ENCODE measurements around the gene STK38.
A peak's percentile ranks its signal among the peaks of the same experiment; 100 is the strongest.

Gene STK38

DNA sequence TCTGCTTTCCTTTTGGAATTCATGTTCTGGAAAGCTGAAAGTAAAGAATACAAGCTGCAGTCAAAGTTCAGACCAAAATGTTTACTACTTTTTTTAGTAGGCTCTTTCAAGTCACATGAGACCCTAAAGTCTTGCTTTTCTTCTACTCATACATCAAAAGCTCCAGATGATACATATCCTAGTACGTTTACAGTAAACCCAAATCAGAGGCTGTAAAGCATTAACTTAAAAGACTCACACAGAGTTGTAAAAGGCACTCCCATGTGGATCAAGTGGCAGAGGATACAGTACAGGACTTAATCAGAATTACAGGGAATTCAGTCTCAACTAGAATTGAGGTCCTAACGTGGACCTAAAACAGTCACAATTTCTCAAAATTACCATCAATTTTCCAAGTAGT, 40.7 kb downstream of the STK38 start:
- Mint-ChIP-seq H3K27me3 (ENCODE audit: low read depth) (no peaks in the 10 kb centered on the region), H3K27ac (peak overlapping the region in 1 of 3 experiments; percentile 49), H3K9me3 (no peaks in the 10 kb centered on the region), H3K36me3 (ENCODE audit: low read depth) (peaks cover 66% of the 10 kb centered on the region), H3K4me1 (no peaks in the 10 kb centered on the region), H3K4me3 (no peak overlapping the region)
- TF ChIP-seq, protein P1, sequence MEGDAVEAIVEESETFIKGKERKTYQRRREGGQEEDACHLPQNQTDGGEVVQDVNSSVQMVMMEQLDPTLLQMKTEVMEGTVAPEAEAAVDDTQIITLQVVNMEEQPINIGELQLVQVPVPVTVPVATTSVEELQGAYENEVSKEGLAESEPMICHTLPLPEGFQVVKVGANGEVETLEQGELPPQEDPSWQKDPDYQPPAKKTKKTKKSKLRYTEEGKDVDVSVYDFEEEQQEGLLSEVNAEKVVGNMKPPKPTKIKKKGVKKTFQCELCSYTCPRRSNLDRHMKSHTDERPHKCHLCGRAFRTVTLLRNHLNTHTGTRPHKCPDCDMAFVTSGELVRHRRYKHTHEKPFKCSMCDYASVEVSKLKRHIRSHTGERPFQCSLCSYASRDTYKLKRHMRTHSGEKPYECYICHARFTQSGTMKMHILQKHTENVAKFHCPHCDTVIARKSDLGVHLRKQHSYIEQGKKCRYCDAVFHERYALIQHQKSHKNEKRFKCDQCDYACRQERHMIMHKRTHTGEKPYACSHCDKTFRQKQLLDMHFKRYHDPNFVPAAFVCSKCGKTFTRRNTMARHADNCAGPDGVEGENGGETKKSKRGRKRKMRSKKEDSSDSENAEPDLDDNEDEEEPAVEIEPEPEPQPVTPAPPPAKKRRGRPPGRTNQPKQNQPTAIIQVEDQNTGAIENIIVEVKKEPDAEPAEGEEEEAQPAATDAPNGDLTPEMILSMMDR (IDR thresholded peaks at IDR 0.05; ENCODE audit: unreplicated experiment in 3 of 3), result no peak

DNA sequence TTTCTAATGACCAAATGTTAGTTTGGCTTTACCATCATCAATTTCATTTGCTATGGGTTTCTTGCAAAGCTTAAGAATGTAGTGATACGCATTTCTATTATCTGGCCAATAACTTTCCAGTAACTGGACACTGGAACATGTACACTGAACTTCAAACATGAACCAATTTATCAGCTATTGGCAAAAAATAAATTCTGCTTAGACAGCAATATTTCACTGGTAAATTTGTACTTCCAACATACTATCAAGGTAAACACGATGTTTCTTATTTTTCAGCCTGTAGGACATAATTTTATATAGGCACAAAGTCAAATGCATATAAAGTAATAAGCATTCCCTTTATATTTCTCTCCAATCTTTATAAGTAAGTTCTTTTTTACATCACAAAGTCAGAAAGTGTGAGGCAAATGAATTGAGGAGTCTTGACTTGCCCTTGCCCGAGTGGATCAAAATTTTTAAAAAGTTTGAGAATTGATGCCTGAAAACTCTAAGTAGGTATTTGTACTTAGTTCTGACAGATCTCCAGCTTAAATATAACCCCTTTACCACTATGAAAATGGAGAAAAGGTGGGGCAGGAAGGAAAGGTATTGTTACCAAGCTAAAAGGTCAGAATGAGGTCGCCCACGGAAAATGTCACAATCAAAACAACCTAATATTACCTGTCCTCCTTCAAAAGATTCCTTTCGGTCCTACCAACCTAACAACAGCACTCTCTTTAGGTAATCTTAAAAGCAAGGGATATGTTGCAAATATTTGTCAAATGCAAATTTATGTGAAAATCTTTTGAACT, 41.3 kb downstream of the STK38 start:
- no peaks in the 10 kb centered on the region for H3K4me1 Mint-ChIP-seq
- no peaks in the 10 kb centered on the region for H3K27me3 Mint-ChIP-seq (ENCODE audit: low read depth)
- no peak overlapping the region for H3K4me3 Mint-ChIP-seq
- peak overlapping the region in 1 of 3 experiments; percentile 49 for H3K27ac Mint-ChIP-seq
- TF ChIP-seq, protein P1 (IDR thresholded peaks at IDR 0.05; ENCODE audit: unreplicated experiment in 3 of 3), result no peak
- no peaks in the 10 kb centered on the region for H3K9me3 Mint-ChIP-seq
- peaks cover 63% of the 10 kb centered on the region for H3K36me3 Mint-ChIP-seq (ENCODE audit: low read depth)

DNA sequence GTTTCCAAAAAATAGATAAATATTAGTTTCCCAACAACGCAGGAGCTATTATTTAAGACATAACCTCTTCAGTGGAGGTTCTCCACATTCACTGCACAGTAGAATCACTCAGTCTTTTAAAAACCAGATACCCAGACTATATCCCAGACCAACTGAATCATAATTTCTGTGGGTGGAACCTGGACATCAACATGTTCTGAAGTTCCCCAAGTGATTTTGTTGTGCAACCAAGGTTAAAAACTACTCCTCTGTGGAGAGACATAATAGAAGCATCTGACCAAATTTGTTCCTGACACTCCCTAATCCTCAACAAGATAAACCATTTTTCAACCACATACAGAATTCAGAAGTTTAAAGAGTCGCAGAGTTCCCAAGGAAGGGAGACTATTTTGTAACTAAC, 42.3 kb downstream of the STK38 start:
- no peak overlapping the region for H3K4me3 Mint-ChIP-seq
- TF ChIP-seq, protein P1 (IDR thresholded peaks at IDR 0.05; ENCODE audit: unreplicated experiment in 3 of 3), result no peak
- H3K27me3 Mint-ChIP-seq (ENCODE audit: low read depth), result no peaks in the 10 kb centered on the region
- H3K4me1 Mint-ChIP-seq, result no peaks in the 10 kb centered on the region
- H3K9me3 Mint-ChIP-seq, result no peaks in the 10 kb centered on the region
- peak overlapping the region in 1 of 3 experiments; percentile 34 for H3K27ac Mint-ChIP-seq
- H3K36me3 Mint-ChIP-seq (ENCODE audit: low read depth), result peaks cover 54% of the 10 kb centered on the region

DNA sequence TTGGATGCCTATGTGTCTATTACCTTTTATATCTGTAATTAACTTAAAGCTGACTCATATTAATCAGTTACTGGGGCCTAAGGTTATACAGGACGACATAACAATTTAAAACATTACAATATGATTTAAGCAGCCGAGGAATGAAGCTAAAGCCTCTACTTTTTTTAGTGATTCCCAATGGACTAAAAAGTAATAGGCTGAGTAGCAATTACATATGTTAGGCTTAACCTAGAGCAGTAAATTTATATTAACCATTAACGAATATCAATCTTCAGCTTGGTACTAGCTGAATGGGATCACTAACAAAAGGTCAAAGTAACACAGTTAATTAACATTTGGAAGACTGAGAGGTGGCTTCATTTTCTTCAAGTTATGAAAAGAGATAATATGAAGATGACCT, 43.1 kb downstream of the STK38 start:
- TF ChIP-seq, protein P1 (IDR thresholded peaks at IDR 0.05; ENCODE audit: unreplicated experiment in 3 of 3), result no peak
- Mint-ChIP-seq H3K36me3 (ENCODE audit: low read depth) (peaks cover 54% of the 10 kb centered on the region), H3K27me3 (ENCODE audit: low read depth) (no peaks in the 10 kb centered on the region), H3K4me3 (no peak overlapping the region), H3K4me1 (no peaks in the 10 kb centered on the region), H3K9me3 (no peaks in the 10 kb centered on the region), H3K27ac (peak overlapping the region in 2 of 3 experiments; percentile 58 to 72)

DNA sequence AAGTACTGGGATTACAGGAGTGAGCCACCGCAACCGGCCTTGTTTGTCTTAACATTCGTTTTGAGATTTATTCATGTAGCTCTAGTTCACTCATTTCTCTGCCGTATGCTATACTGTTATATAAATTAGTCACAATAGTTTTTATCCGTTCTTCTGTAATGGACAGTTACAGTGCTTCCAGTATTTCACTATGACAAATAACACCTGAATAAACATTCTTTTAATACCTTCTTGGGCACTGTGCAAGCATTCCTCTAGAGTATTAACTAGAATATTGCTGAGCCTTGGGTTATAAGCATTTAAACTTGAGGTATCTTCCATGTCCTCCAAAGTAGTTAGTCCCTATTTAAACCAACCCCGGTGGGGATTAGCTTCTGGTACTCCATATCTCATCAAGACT, 45.6 kb downstream of the STK38 start:
- H3K27me3 Mint-ChIP-seq (ENCODE audit: low read depth), result no peaks in the 10 kb centered on the region
- H3K36me3 Mint-ChIP-seq (ENCODE audit: low read depth), result peaks cover 58% of the 10 kb centered on the region
- H3K9me3 Mint-ChIP-seq, result no peaks in the 10 kb centered on the region
- TF ChIP-seq, protein P1 (IDR thresholded peaks at IDR 0.05; ENCODE audit: unreplicated experiment in 3 of 3), result no peak
- H3K4me3 Mint-ChIP-seq, result no peak overlapping the region
- peak overlapping the region in 2 of 3 experiments; percentile 69 to 82 for H3K27ac Mint-ChIP-seq
- H3K4me1 Mint-ChIP-seq, result no peaks in the 10 kb centered on the region

DNA sequence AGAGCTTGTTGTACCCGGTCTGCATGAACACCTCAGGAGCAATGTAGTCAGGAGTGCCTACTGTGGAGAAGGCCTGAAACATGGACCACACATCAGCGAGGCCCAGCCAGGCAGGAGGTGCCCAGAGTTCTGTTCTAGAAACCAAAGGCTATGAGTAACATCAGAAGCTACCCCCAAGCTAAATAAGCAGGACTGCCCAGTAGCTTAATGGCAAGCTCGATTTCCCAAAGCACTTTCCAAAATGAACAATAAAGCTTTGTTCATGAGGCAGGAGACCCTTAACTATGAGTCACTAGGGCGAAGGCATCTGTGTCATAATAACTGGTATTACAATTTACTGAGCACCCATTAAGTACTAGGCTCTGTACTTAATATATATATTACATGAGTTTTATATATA, 47.4 kb downstream of the STK38 start:
- TF ChIP-seq, protein P1 (IDR thresholded peaks at IDR 0.05; ENCODE audit: unreplicated experiment in 3 of 3), result no peak
- Mint-ChIP-seq H3K4me1 (no peaks in the 10 kb centered on the region), H3K9me3 (no peaks in the 10 kb centered on the region), H3K36me3 (ENCODE audit: low read depth) (peaks cover 60% of the 10 kb centered on the region), H3K27ac (no peak overlapping the region), H3K27me3 (ENCODE audit: low read depth) (no peaks in the 10 kb centered on the region), H3K4me3 (no peak overlapping the region)

Data from nephron (organoid).